Adrenal gland (tissue), 12 donors: ENCODE data around the gene FAM83E. TPM values are rescaled to one million over a fixed set of nuclear protein-coding genes. Genes with fewer than 3 reads are reported as not detected.

Source experiments
- DNase-seq, 7 donors: peaks; one replicate each; pipeline ENCODE4 v3.0.0-alpha.2; 2019 to 2020
- H3K27ac ChIP-seq, 5 donors: fragments of 200-600 bp; sonication (generic) in 4 of 5; 1 replicate in 3 of 5; 2 replicates in 2 of 5; pipeline versions ENCODE4 v1.5.1 to v1.8.0; 2016 to 2020; ENCODE audit warnings: mild to moderate bottlenecking in 1 of 5
- H3K27me3 ChIP-seq: fragments of 200-600 bp; 2 replicates; pipeline ENCODE4 v1.8.0; 2021
- H3K36me3 ChIP-seq, 2 donors: fragments of 200-600 bp; replicated peaks in 1 of 2; 1 replicate in 1 of 2; 2 replicates in 1 of 2; pipeline versions ENCODE4 v1.5.1 to v1.8.0; 2018 to 2022
- H3K4me1 ChIP-seq, 2 donors: fragments of 200-600 bp; replicated peaks in 1 of 2; 1 replicate in 1 of 2; 2 replicates in 1 of 2; pipeline versions ENCODE4 v1.5.1 to v1.8.0; 2018 to 2021
- H3K4me3 ChIP-seq, 4 donors: fragments of 200-600 bp; sonication (generic) in 3 of 4; one replicate each; pipeline ENCODE4 v1.5.1; 2016 to 2018
- H3K9me3 ChIP-seq, 3 donors: fragments of 200-600 bp; sonication (generic) in 1 of 3; replicated peaks in 1 of 3; 1 replicate in 2 of 3; 2 replicates in 1 of 3; pipeline versions ENCODE4 v1.5.1 to v1.8.0; 2016 to 2021
- POLR2A ChIP-seq, 2 donors: fragments of 450-650 bp; IDR thresholded peaks; one replicate each; pipeline ENCODE4 v1.6.1; 2017; ENCODE audit warnings: antibody characterized with exemption in 2 of 2, mild to moderate bottlenecking in 2 of 2, moderate library complexity in 1 of 2
- WGBS, 4 donors: extraction: QIAGEN DNeasy Blood & Tissue Kit in 2 of 4; methylation state at CpG; one replicate each; pipeline versions ENCODE4 v1.1.5 to v1.1.7; 2013 to 2017; 5-methylcytosine and 5-hydroxymethylcytosine counted together
- intact Hi-C, 2 donors: fragments of 100-400 bp; cut with DNase I; formaldehyde crosslinking; loops; one replicate each; pipeline versions ENCODE4 v1.14.1 to v1.15.0; 2022 to 2023
- polyA plus RNA-seq, 3 donors: library from polyadenylated mRNA; stranded (reverse); fragments of 200-250 nt in 2 of 3; fragments of 350-450 nt in 1 of 3; fragmentation: Illumina TruSeq in 1 of 3; extraction: RNeasy Lipid Tissue Mini Kit (QIAGEN cat#74804) in 1 of 3; gene quantifications; one replicate each; pipeline ENCODE4 v1.2.3, GENCODE V29; 2013 to 2014
- total RNA-seq, 9 donors: library from RNA; depleted of rRNA in 4 of 9; stranded (reverse); fragments of >200 nt in 4 of 9; fragments of 120-200 nt in 1 of 9; fragmentation: NEBNext Ultra II Directional in 1 of 9; extraction: Animal tissue kit (Norgen Biotek cat#: 25700) in 1 of 9; gene quantifications; one replicate each; pipeline versions ENCODE4 v1.1.0 to v1.2.4, GENCODE V29; 2013 to 2023
- TF ChIP-seq, protein P1 (sequence below), 6 experiments: fragments of 450-650 bp in 4 of 6; fragments of 200-600 bp in 2 of 6; sonication (generic) in 1 of 6; IDR thresholded peaks; 1 replicate in 5 of 6; 2 replicates in 1 of 6; pipeline versions ENCODE4 v1.5.1 to v1.8.0; 2016 to 2021; ENCODE audit warnings: antibody characterized with exemption in 6 of 6, mild to moderate bottlenecking in 2 of 6, moderate library complexity in 1 of 6
- donor health status: healthy with polysubstance abuse.
- donor health status: Bipolar disorder and iron deficiency.
- donor health status: DM: yes; HTN: yes; CAD: no.
- donor health status: DM: no; HTN: no; CAD: no.
- donor health status: DM: no; HTN: no; CAD: no.
- donor health status: DM: yes; HTN: yes; CAD: no.

The FAM83E gene
- total and polyA plus RNA-seq, 12 donors: 0.17 to 1.6 (median 0.49) TPM; not detected in 8

DNA sequence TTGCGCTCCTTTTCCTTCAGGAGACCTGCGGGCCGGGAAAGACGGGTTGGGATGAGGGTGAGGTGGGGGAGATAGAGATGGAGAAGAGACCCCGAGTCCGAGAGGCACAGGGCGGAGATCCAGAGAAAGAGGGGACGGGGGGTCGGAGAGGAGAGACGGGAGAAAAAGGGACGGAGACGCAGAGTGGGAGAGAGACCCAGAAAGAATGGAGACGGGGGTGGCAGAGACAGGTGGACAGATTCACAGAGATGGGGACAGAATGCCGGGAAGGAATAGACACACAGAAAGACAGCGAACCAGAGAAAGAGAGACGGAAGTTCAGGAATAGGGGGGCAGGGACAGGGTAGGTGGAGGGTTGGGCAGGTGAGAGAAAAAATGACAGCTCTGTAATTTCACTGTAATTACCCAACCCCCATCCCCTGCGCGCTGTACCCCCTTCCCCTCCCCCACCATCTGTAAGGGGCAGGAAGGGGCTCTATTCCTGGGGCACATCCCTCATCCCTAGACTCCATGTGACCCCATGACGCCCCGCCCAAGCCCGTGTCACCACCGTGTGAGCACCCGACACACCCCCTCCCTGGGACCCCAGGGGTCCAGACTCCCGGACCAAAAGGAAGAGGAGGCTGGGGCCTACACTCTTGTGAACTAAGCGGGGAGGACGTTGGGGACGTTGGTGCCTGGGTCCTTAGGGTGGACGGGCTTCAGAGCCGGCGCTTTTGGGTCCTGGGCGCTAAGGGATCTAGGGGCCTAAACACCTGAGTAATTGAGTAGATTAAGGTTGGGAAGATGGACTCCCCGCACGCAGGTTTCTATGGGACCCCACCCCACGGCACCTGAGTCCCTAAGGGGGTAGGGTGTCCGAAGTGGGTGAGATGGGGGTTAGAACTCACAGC, 21.3 kb upstream of the FAM83E start:
- WGBS, 4 donors: 1 to 2% (median 2%) methylated on average over 30 to 35 of the region's 35 CpGs
- no peaks in the 10 kb centered on the region for H3K9me3 ChIP-seq
- H3K4me1 ChIP-seq: peaks cover 34 to 55% of the 10 kb centered on the region in 2 donors
- H3K36me3 ChIP-seq: peaks cover 0 to 5% of the 10 kb centered on the region in 2 donors
- peak; percentile 65 to 87 (median 80) for DNase-seq
- peak overlapping the region; percentile 31 to 87 (median 58) for H3K4me3 ChIP-seq
- TF ChIP-seq POLR2A (IDR thresholded peaks at IDR 0.05): no peak
- TF ChIP-seq, protein P1, sequence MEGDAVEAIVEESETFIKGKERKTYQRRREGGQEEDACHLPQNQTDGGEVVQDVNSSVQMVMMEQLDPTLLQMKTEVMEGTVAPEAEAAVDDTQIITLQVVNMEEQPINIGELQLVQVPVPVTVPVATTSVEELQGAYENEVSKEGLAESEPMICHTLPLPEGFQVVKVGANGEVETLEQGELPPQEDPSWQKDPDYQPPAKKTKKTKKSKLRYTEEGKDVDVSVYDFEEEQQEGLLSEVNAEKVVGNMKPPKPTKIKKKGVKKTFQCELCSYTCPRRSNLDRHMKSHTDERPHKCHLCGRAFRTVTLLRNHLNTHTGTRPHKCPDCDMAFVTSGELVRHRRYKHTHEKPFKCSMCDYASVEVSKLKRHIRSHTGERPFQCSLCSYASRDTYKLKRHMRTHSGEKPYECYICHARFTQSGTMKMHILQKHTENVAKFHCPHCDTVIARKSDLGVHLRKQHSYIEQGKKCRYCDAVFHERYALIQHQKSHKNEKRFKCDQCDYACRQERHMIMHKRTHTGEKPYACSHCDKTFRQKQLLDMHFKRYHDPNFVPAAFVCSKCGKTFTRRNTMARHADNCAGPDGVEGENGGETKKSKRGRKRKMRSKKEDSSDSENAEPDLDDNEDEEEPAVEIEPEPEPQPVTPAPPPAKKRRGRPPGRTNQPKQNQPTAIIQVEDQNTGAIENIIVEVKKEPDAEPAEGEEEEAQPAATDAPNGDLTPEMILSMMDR (IDR thresholded peaks at IDR 0.05): no peak
- intact Hi-C loops: no loop called here
- H3K27me3 ChIP-seq: no peaks in the 10 kb centered on the region
- peak overlapping the region; percentile 93 to 98 (median 95) for H3K27ac ChIP-seq

DNA sequence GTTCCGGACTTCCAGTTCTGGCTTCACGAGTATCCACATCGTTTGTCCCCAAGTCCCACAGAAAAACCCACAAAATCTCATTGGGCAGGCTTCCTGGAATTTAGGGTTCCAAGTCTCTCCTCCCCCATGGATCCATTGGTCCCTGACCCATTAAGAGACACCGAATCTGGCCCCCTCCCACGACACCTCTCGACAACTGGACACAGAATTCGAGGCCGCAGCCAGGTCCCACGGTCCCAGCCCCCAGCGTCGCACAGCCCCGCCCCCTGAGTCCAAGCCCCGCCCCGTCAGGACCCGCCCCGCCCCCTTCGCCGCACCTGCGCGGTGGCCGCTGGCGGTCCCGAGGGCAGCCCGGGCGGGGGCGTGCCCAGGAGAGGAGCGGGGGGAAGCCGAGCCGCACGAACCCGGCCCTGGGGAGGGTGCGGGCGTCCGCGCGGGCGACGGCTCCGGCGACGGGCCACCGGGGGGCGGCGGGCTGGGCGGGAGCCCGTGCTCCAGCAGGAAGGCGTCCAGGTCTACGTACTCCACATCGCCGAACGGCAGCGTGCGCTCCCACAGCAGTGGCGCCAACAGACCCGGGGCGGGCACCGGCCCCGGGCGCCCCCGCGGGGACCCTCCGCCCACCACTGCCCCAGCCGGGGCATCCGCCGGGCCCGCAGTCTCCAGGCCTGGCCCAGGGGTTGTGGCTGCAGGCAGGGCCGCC, 20.5 kb upstream of the FAM83E start:
- peaks cover 41 to 63% of the 10 kb centered on the region in 2 donors for H3K4me1 ChIP-seq
- peak overlapping the region in 3 of 4 donors; percentile 45 to 70 (median 50) for H3K4me3 ChIP-seq
- 1 to 6% (median 1%) methylated on average over 6 to 67 of the region's 67 CpGs for WGBS, 4 donors
- H3K27ac ChIP-seq: peak overlapping the region; percentile 93 to 98 (median 95)
- no peaks in the 10 kb centered on the region for H3K27me3 ChIP-seq
- H3K9me3 ChIP-seq: no peaks in the 10 kb centered on the region
- intact Hi-C loops: no loop called here
- peaks cover 0 to 7% of the 10 kb centered on the region in 2 donors for H3K36me3 ChIP-seq
- peak; percentile 74 to 89 (median 81) for DNase-seq
- peak in 1 of 2 donors; percentile 92 for TF ChIP-seq POLR2A (IDR thresholded peaks at IDR 0.05)
- TF ChIP-seq, protein P1 (IDR thresholded peaks at IDR 0.05): no peak

DNA sequence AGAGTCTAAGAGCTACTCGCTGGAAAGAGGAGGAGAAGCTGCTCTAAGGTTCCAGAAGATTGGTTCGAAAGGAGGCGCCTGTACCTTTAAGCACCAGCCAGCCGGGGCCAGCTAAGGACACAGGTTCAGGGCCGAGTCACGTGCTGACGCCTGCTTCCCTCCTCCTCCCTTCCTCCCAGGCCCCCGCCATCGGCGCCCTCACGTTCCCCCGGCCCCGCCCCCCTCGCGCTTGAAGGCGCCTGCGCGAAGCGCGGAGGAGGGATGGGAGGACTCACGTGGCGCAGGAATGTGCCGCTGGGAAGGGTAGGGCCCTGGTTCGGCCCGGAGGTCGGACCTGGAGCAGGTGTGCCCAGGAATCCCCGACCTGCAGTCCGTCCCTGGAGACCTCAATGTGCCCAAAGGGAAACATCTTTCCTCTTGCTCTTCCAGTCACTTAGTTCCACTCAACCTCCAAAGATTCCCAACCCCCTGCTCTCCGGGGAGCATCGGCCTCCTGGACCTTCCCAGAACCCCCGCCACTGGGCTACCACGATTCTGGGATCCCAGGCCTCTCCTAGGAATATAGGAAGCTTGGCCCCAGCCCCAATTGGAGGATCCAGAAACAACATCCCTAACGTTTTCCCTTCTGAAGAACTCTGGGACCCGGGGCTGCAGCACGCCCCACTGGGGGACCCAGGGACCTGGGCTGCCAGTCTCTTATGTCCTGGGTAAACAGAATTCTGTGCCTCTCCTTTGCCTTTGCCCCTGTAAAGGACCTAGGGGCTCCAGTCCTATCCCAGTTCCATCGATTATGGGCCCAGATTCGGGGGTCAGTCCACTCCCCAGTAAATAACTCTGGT, 19.8 kb upstream of the FAM83E start:
- peaks cover 45 to 71% of the 10 kb centered on the region in 2 donors for H3K4me1 ChIP-seq
- DNase-seq: peak; percentile 97 to 100 (median 98)
- 3 to 8% (median 5%) methylated on average over 13 to 37 of the region's 37 CpGs for WGBS, 4 donors
- no peaks in the 10 kb centered on the region for H3K27me3 ChIP-seq
- H3K36me3 ChIP-seq: peaks cover 0 to 7% of the 10 kb centered on the region in 2 donors
- intact Hi-C loops: no loop called here
- H3K4me3 ChIP-seq: peak overlapping the region in 2 of 4 donors; percentile 45 to 70
- H3K9me3 ChIP-seq: no peaks in the 10 kb centered on the region
- TF ChIP-seq, protein P1 (IDR thresholded peaks at IDR 0.05): no peak
- TF ChIP-seq POLR2A (IDR thresholded peaks at IDR 0.05): peak; percentile 25 to 91
- peak overlapping the region; percentile 93 to 98 (median 95) for H3K27ac ChIP-seq
